Measurements from ENCODE around the gene LRIT1.
"Not testable (repeated sequence)": the region's sequence is repeated elsewhere in the genome, so short reads cannot be mapped to it uniquely, and the experiment has no call there.

Gene LRIT1

GRCh38 chr10:84241185-84241790 is at the start of gene LRIT1:
Gene LRIT1, minus strand, starts transcription at chr10:84241546. Its CDS starts 107 bp downstream, at chr10:84241439.
- no peak for DNase-seq (ENCODE audit: low read depth, low spot score)

GRCh38 chr10:84290235-84290634 is 48.9 kb upstream of the LRIT1 start:
- DNase-seq (ENCODE audit: low read depth, low spot score), result no peak

GRCh38 chr10:84289521-84290200 is 48.3 kb upstream of the LRIT1 start:
- no peak for DNase-seq (ENCODE audit: low read depth, low spot score)

- DNase-seq (ENCODE audit: low read depth, low spot score), result no peak
Measured at GRCh38 chr10:84288151-84288550, 46.8 kb upstream of the LRIT1 start.

GRCh38 chr10:84286695-84287094 is 45.3 kb upstream of the LRIT1 start:
- DNase-seq (ENCODE audit: low read depth, low spot score), result no peak

GRCh38 chr10:84279876-84280475 is 38.6 kb upstream of the LRIT1 start:
- not testable (repeated sequence) for DNase-seq (ENCODE audit: low read depth, low spot score)

GRCh38 chr10:84270708-84271107 is 29.4 kb upstream of the LRIT1 start:
- no peak for DNase-seq (ENCODE audit: low read depth, low spot score)

- DNase-seq (ENCODE audit: low read depth, low spot score), result no peak
Measured at GRCh38 chr10:84269773-84270172, 28.4 kb upstream of the LRIT1 start.

- DNase-seq (ENCODE audit: low read depth, low spot score), result no peak
Measured at GRCh38 chr10:84269162-84269561, 27.8 kb upstream of the LRIT1 start.

- DNase-seq (ENCODE audit: low read depth, low spot score), result peak; percentile 9
Measured at GRCh38 chr10:84267503-84268126, 26.3 kb upstream of the LRIT1 start.

GRCh38 chr10:84265418-84265817 is 24.1 kb upstream of the LRIT1 start:
- no peak for DNase-seq (ENCODE audit: low read depth, low spot score)

- peak; percentile 44 for DNase-seq (ENCODE audit: low read depth, low spot score)
Measured at GRCh38 chr10:84264611-84265141, 23.3 kb upstream of the LRIT1 start.

- DNase-seq (ENCODE audit: low read depth, low spot score), result no peak
Measured at GRCh38 chr10:84263716-84264115, 22.4 kb upstream of the LRIT1 start.

- no peak for DNase-seq (ENCODE audit: low read depth, low spot score)
Measured at GRCh38 chr10:84262190-84262956, 21.0 kb upstream of the LRIT1 start.

GRCh38 chr10:84261236-84261915 is 20.0 kb upstream of the LRIT1 start:
- no peak for DNase-seq (ENCODE audit: low read depth, low spot score)

- no peak for DNase-seq (ENCODE audit: low read depth, low spot score)
Measured at GRCh38 chr10:84258034-84258695, 16.8 kb upstream of the LRIT1 start.

- no peak for DNase-seq (ENCODE audit: low read depth, low spot score)
Measured at GRCh38 chr10:84257343-84258020, 16.1 kb upstream of the LRIT1 start.

- DNase-seq (ENCODE audit: low read depth, low spot score), result peak; percentile 3
Measured at GRCh38 chr10:84256510-84257342, 15.4 kb upstream of the LRIT1 start.

Data from smooth muscle cell of the brain vasculature (primary cell).